Heart left ventricle (tissue), 13 donors: ENCODE measurements around the gene XPR1.

Source experiments
- POLR2A ChIP-seq, 2 donors: fragments of 450-650 bp; IDR thresholded peaks; one replicate each; pipeline ENCODE4 v1.6.1; 2017; ENCODE audit warnings: antibody characterized with exemption in 2 of 2, mild to moderate bottlenecking in 2 of 2, moderate library complexity in 2 of 2
- TF ChIP-seq, protein P1 (sequence below), 12 donors: fragments of 200-600 bp; sonication (generic) in 4 of 12; IDR thresholded peaks; one replicate each; pipeline versions ENCODE4 v1.5.0 to v1.8.0; 2018 to 2022; ENCODE audit warnings: antibody characterized with exemption in 12 of 12, mild to moderate bottlenecking in 5 of 12
- donor health status: ischemic (EF 13 %, LVEDD 7.1; RV severe dilation, severe dysfunction).
- donor health status: DM: no; HTN: yes; CAD: no.
- donor health status: DM: no; HTN: no; CAD: no.
- donor health status: ischemic (EF 25% LVEDD 6.9; RV normal size, moderate dysfunction).
- donor health status: ischemic (EF 25% LVEDD 5.7; RV mildly dilated, moderate dysfunction).
- donor health status: ischemic (EF 35%, LVEDD 5.7; RV mildly dilated, moderate dysfunction).
- donor health status: nonischemic (EF 11% LVEDD 7.7; RV severe dilation, severe dysfunction).
- donor health status: DM: yes; HTN: yes; CAD: no.
- donor health status: PGD.
- donor health status: ischemic (EF 29% LVEDD 5.4; RV normal size, mild dysfunction).
- donor health status: nonischemic (EF 23%, LVEDD 6.1; RV moderate dilation, normal function).

DNA sequence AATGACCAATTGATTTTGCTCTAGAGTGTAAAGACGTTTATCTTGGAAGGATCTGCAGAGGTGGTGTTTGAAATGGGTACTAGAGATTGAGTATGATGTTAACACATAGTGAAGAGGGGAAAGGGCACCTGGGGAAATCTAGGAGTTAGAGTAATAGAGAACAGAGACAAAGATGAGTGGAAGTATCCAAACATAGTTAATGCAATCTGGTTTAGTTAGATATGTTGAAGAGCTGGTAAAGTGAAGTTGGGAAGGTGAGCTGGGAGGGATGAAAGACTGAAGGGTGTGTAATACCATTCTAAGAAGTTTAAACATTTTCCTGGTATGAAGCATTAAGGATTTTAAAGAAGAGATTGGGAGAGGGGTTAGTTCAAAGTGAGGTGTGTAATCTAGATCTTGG, 11.0 kb downstream of the XPR1 start:
- TF ChIP-seq, protein P1, sequence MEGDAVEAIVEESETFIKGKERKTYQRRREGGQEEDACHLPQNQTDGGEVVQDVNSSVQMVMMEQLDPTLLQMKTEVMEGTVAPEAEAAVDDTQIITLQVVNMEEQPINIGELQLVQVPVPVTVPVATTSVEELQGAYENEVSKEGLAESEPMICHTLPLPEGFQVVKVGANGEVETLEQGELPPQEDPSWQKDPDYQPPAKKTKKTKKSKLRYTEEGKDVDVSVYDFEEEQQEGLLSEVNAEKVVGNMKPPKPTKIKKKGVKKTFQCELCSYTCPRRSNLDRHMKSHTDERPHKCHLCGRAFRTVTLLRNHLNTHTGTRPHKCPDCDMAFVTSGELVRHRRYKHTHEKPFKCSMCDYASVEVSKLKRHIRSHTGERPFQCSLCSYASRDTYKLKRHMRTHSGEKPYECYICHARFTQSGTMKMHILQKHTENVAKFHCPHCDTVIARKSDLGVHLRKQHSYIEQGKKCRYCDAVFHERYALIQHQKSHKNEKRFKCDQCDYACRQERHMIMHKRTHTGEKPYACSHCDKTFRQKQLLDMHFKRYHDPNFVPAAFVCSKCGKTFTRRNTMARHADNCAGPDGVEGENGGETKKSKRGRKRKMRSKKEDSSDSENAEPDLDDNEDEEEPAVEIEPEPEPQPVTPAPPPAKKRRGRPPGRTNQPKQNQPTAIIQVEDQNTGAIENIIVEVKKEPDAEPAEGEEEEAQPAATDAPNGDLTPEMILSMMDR (IDR thresholded peaks at IDR 0.05), result no peak
- TF ChIP-seq POLR2A (IDR thresholded peaks at IDR 0.05), result no peak
